CD14-positive monocyte (primary cell): ENCODE results near the gene CRYAB. TPM values are rescaled to one million over a fixed set of nuclear protein-coding genes. Genes with fewer than 3 reads are reported as not detected.

ENCODE experiments used
- DNase-seq, 3 donors: peaks; one replicate each; pipeline ENCODE4 v3.0.0-alpha.2; 2011 to 2022
- H2AFZ ChIP-seq: 2 replicates; pipeline ENCODE4 v1.6.0; 2012; ENCODE audit warnings: mild to moderate bottlenecking, low read depth, low read length, inconsistent platforms; ENCODE audit not compliant: insufficient read depth, poor library complexity, severe bottlenecking
- H3K27ac ChIP-seq, 2 donors: 1 replicate in 1 of 2; 2 replicates in 1 of 2; pipeline ENCODE4 v1.5.1; 2012 to 2013; ENCODE audit warnings: low read length in 2 of 2, control low read depth in 1 of 2, inconsistent platforms in 1 of 2, low read depth in 1 of 2, mild to moderate bottlenecking in 1 of 2
- H3K27me3 ChIP-seq, 2 donors: one replicate each; pipeline versions ENCODE4 v1.6.0 to v1.6.1; 2011 to 2013; ENCODE audit warnings: low read length in 2 of 2; ENCODE audit not compliant: control insufficient read depth in 2 of 2, insufficient read depth in 2 of 2
- H3K36me3 ChIP-seq, 2 donors: replicated peaks in 1 of 2; 1 replicate in 1 of 2; 2 replicates in 1 of 2; pipeline versions ENCODE4 v1.5.1 to v1.6.1; 2012 to 2013; ENCODE audit warnings: low read length in 2 of 2, control low read depth in 1 of 2, inconsistent platforms in 1 of 2, mild to moderate bottlenecking in 1 of 2; ENCODE audit not compliant: insufficient read depth in 2 of 2, control insufficient read depth in 1 of 2
- H3K4me1 ChIP-seq, 2 donors: 1 replicate in 1 of 2; 2 replicates in 1 of 2; pipeline versions ENCODE4 v1.5.1 to v1.6.1; 2012 to 2013; ENCODE audit warnings: low read length in 2 of 2, control low read depth in 1 of 2, inconsistent platforms in 1 of 2, mild to moderate bottlenecking in 1 of 2, moderate library complexity in 1 of 2; ENCODE audit not compliant: insufficient read depth in 2 of 2, control insufficient read depth in 1 of 2
- H3K4me2 ChIP-seq: replicated peaks from 2 replicates; pipeline ENCODE3; 2012; ENCODE audit warnings: low read length, moderate library complexity, mild to moderate bottlenecking; ENCODE audit not compliant: poor library complexity, severe bottlenecking; ENCODE audit errors: extremely low read depth
- H3K4me3 ChIP-seq, 3 experiments: fragments of 200-600 bp in 1 of 3; sonication (generic) in 1 of 3; replicated peaks in 1 of 3; 1 replicate in 2 of 3; 2 replicates in 1 of 3; pipeline ENCODE4 v1.5.1; 2011 to 2013; ENCODE audit warnings: low read length in 3 of 3, mild to moderate bottlenecking in 3 of 3, control low read depth in 2 of 3, low read depth in 2 of 3, inconsistent platforms in 1 of 3, moderate library complexity in 1 of 3
- H3K79me2 ChIP-seq: 2 replicates; pipeline ENCODE4 v1.6.0; 2012; ENCODE audit warnings: mild to moderate bottlenecking, control low read depth, inconsistent platforms, low read length, moderate library complexity; ENCODE audit not compliant: insufficient read depth
- H3K9ac ChIP-seq: 2 replicates; pipeline ENCODE4 v1.6.0; 2017; ENCODE audit warnings: low read length, mild to moderate bottlenecking; ENCODE audit not compliant: insufficient read depth, poor library complexity, severe bottlenecking
- H3K9me3 ChIP-seq, 2 donors: replicated peaks in 1 of 2; 1 replicate in 1 of 2; 2 replicates in 1 of 2; pipeline versions ENCODE4 v1.5.1 to v1.6.1; 2012 to 2013; ENCODE audit warnings: low read length in 2 of 2, control low read depth in 1 of 2; ENCODE audit not compliant: control insufficient read depth in 1 of 2, insufficient read depth in 1 of 2
- H4K20me1 ChIP-seq: 2 replicates; pipeline ENCODE4 v1.6.0; 2012; ENCODE audit warnings: mild to moderate bottlenecking, low read length, control low read depth, moderate library complexity; ENCODE audit not compliant: insufficient read depth
- H3K27ac Mint-ChIP-seq, 7 donors: one replicate each; pipeline ENCODE4 v1.8.0; 2020; ENCODE audit warnings: mild to moderate bottlenecking in 7 of 7, mixed read lengths in 7 of 7, moderate library complexity in 6 of 7, inconsistent platforms in 2 of 7
- H3K27me3 Mint-ChIP-seq, 3 donors: one replicate each; pipeline ENCODE4 v1.8.0; 2021 to 2022; ENCODE audit warnings: low read depth in 3 of 3, mild to moderate bottlenecking in 3 of 3, mixed read lengths in 3 of 3, moderate library complexity in 3 of 3, inconsistent platforms in 1 of 3
- H3K36me3 Mint-ChIP-seq, 2 donors: one replicate each; pipeline ENCODE4 v1.8.0; 2020; ENCODE audit warnings: mixed read lengths in 2 of 2, inconsistent platforms in 1 of 2, mild to moderate bottlenecking in 1 of 2
- H3K4me1 Mint-ChIP-seq: one replicate; pipeline ENCODE4 v1.8.0; 2020; ENCODE audit warnings: mild to moderate bottlenecking, mixed read lengths
- H3K4me3 Mint-ChIP-seq, 2 donors: one replicate each; pipeline ENCODE4 v1.8.0; 2020; ENCODE audit warnings: mild to moderate bottlenecking in 2 of 2, mixed read lengths in 2 of 2, moderate library complexity in 1 of 2
- H3K9me3 Mint-ChIP-seq, 7 donors: one replicate each; pipeline ENCODE4 v1.8.0; 2020 to 2022; ENCODE audit warnings: mixed read lengths in 7 of 7, mild to moderate bottlenecking in 6 of 7, moderate library complexity in 6 of 7, inconsistent platforms in 2 of 7
- CTCF ChIP-seq: fragments of 200-600 bp; IDR thresholded peaks from one replicate; pipeline ENCODE4 v1.8.0; 2022; ENCODE audit warnings: antibody characterized with exemption, mild to moderate bottlenecking
- WGBS: methylation state at CpG from one replicate; pipeline ENCODE4 v1.1.5; 2013; ENCODE audit warnings: missing lambda C conversion rate; ENCODE audit not compliant: insufficient coverage; 5-methylcytosine and 5-hydroxymethylcytosine counted together
- intact Hi-C, 2 donors: fragments of 100-400 bp; cut with micrococcal nuclease; formaldehyde crosslinking; loops; one replicate each; pipeline versions ENCODE4 v1.15.0 to v1.15.1; 2023
- polyA plus RNA-seq, 3 donors: library from polyadenylated mRNA; depleted of rRNA in 1 of 3; unstranded in 2 of 3; stranded (reverse) in 1 of 3; fragments of 300-500 nt in 2 of 3; fragments of >200 nt in 1 of 3; fragmentation: Illumina TruSeq in 2 of 3; gene quantifications; 1 replicate in 2 of 3; 2 replicates in 1 of 3; pipeline ENCODE4 v1.2.3, GENCODE V29; 2012 to 2021
- small RNA-seq: library from RNA; depleted of rRNA; stranded (forward); fragments of <200 nt; gene quantifications from one replicate; pipeline ENCODE3, GENCODE V24; 2012; ENCODE audit warnings: low read depth; ENCODE audit not compliant: insufficient read length

Gene CRYAB
- polyA plus RNA-seq, 3 donors, result not detected

- H3K27me3 Mint-ChIP-seq, result no peaks in the 10 kb centered on the region
- no peak overlapping the region for H3K27ac Mint-ChIP-seq
- H3K4me1 Mint-ChIP-seq, result peaks cover 2% of the 10 kb centered on the region
- peaks cover 33 to 61% of the 10 kb centered on the region in 2 donors for H3K36me3 ChIP-seq
- no peaks in the 10 kb centered on the region for H3K4me1 ChIP-seq
- H2AFZ ChIP-seq, result no peak overlapping the region
- H3K9me3 ChIP-seq, result no peaks in the 10 kb centered on the region
- peaks cover 65 to 77% of the 10 kb centered on the region in 2 donors for H3K36me3 Mint-ChIP-seq
- TF ChIP-seq CTCF, result no peak
- H3K4me2 ChIP-seq, result no peak overlapping the region
- DNase-seq, result no peak
- H3K27ac ChIP-seq, result no peak overlapping the region
- intact Hi-C loops, result no loop called here
- WGBS, result no CpG with 5 or more reads among the region's 3 CpGs
- H3K79me2 ChIP-seq, result no peaks in the 10 kb centered on the region
- H3K9me3 Mint-ChIP-seq, result no peaks in the 10 kb centered on the region
- no peaks in the 10 kb centered on the region for H3K27me3 ChIP-seq
- H3K9ac ChIP-seq, result no peak overlapping the region
- no peak overlapping the region for H3K4me3 Mint-ChIP-seq
- no peak overlapping the region for H3K4me3 ChIP-seq
- no peaks in the 10 kb centered on the region for H4K20me1 ChIP-seq
Measured at GRCh38 chr11:111860257-111860656, 51.3 kb downstream of the CRYAB start.

Small RNAs within 50 kb of the gene (small RNA-seq; reads per million reads assigned to genes)
- gene C11orf52 (not detected), gene GNG5P3 (not detected), gene RNA5SP351 (not detected), gene RPL37AP8 (not detected)

Other genes with a start within 250 kb of the CRYAB start
- 10 to 100 TPM in 2 of 3 donors, 1 to 10 TPM in 1; 5.4 to 16.9 (median 11.2) TPM for gene PPP2R1B, start 145.4 kb downstream of the CRYAB start, polyA plus RNA-seq
- 1 to 10 TPM; 7.4 to 7.9 (median 7.8) TPM for gene ALG9, start 40.2 kb downstream of the CRYAB start, polyA plus RNA-seq
- 1 to 10 TPM; 1.9 to 2.3 (median 2.0) TPM for gene FDXACB1, start 32.6 kb downstream of the CRYAB start, polyA plus RNA-seq
- gene CFAP68, start 32.2 kb downstream of the CRYAB start, polyA plus RNA-seq, result 1 to 10 TPM; 3.6 to 5.3 (median 5.0) TPM
- not detected for gene HSPB2, start 964 bp upstream of the CRYAB start, polyA plus RNA-seq
- gene C11orf52, start 7.1 kb upstream of the CRYAB start, polyA plus RNA-seq, result not detected
- gene DIXDC1, start 25.6 kb upstream of the CRYAB start, polyA plus RNA-seq, result under 1 TPM in 2 of 3 donors, not detected in 1; 0.07 to 0.17 TPM
- 10 to 100 TPM in 2 of 3 donors, 1 to 10 TPM in 1; 5.8 to 14.6 (median 11.5) TPM for gene DLAT, start 113.6 kb upstream of the CRYAB start, polyA plus RNA-seq
- gene PIH1D2, start 162.2 kb upstream of the CRYAB start, polyA plus RNA-seq, result not detected
- gene NKAPD1, start 162.5 kb upstream of the CRYAB start, polyA plus RNA-seq, result 1 to 10 TPM; 5.3 to 9.4 (median 7.7) TPM
- 100 to 1,000 TPM in 2 of 3 donors, 10 to 100 TPM in 1; 27.9 to 160 (median 143) TPM for gene TIMM8B, start 175.0 kb upstream of the CRYAB start, polyA plus RNA-seq
- gene SDHD, start 175.1 kb upstream of the CRYAB start, polyA plus RNA-seq, result 100 to 1,000 TPM in 2 of 3 donors, 10 to 100 TPM in 1; 60.4 to 270 (median 270) TPM